Fibroblast of pulmonary artery (primary cell): Measurements from ENCODE around the gene TOB1.

Experiments used
- DNase-seq: peaks from one replicate; pipeline ENCODE4 v3.0.0-alpha.2; 2010; ENCODE audit warnings: low read depth
- H3K4me3 ChIP-seq: replicated peaks from 2 replicates; pipeline ENCODE4 v1.5.1; 2011; ENCODE audit warnings: low read depth, mild to moderate bottlenecking, control low read depth, low read length, moderate library complexity
- CTCF ChIP-seq: IDR thresholded peaks from 2 replicates; pipeline ENCODE4 v1.5.1; 2011; ENCODE audit warnings: mild to moderate bottlenecking, control low read depth, low read length, inconsistent platforms; ENCODE audit errors: missing control alignments

TOB1 gene

GRCh38 chr17:50815400-50815799 is 50.8 kb downstream of the TOB1 start:
- no peak for DNase-seq
- TF ChIP-seq CTCF, result no peak
- no peak overlapping the region for H3K4me3 ChIP-seq

GRCh38 chr17:50813583-50813982 is 52.6 kb downstream of the TOB1 start:
- no peak for DNase-seq
- H3K4me3 ChIP-seq, result no peak overlapping the region
- no peak for TF ChIP-seq CTCF
